Natural killer cell (primary cell): ENCODE results near the gene NFIB. TPM values are rescaled to one million over a fixed set of nuclear protein-coding genes. Genes with fewer than 3 reads are reported as not detected.

Experiments
- ATAC-seq, 3 donors: fragments of 150-1000 bp in 2 of 3; fragments of 200-7000 bp in 1 of 3; cut with Tn5 transposase; 1 replicate in 1 of 3; 2 replicates in 2 of 3; pipeline ENCODE4 v1.10.0; 2021; ENCODE audit warnings: mild to moderate bottlenecking in 2 of 3, moderate library complexity in 2 of 3
- DNase-seq, 2 donors: peaks; one replicate each; pipeline versions ENCODE4 v3.0.0 to v3.0.0-alpha.2; 2013 to 2021; ENCODE audit warnings: mixed read lengths in 1 of 2
- H3K27ac ChIP-seq: one replicate; pipeline ENCODE4 v1.5.1; 2013; ENCODE audit warnings: mild to moderate bottlenecking, low read length
- H3K27me3 ChIP-seq: one replicate; pipeline ENCODE4 v1.6.1; 2013; ENCODE audit warnings: low read length; ENCODE audit not compliant: control insufficient read depth, insufficient read depth
- H3K36me3 ChIP-seq: one replicate; pipeline ENCODE4 v1.6.1; 2013; ENCODE audit warnings: low read length; ENCODE audit not compliant: control insufficient read depth, insufficient read depth
- H3K4me1 ChIP-seq: one replicate; pipeline ENCODE4 v1.6.1; 2013; ENCODE audit warnings: low read length; ENCODE audit not compliant: control insufficient read depth, insufficient read depth
- H3K4me3 ChIP-seq: one replicate; pipeline ENCODE4 v1.5.1; 2013; ENCODE audit warnings: low read length
- H3K9me3 ChIP-seq: one replicate; pipeline ENCODE4 v1.6.1; 2013; ENCODE audit warnings: low read length; ENCODE audit not compliant: control insufficient read depth, insufficient read depth
- H3K27ac Mint-ChIP-seq, 2 donors: one replicate each; pipeline ENCODE4 v1.8.0; 2022; ENCODE audit warnings: mild to moderate bottlenecking in 2 of 2, mixed read lengths in 2 of 2, moderate library complexity in 1 of 2
- H3K27me3 Mint-ChIP-seq, 2 donors: one replicate each; pipeline ENCODE4 v1.8.0; 2022; ENCODE audit warnings: low read depth in 2 of 2, mixed read lengths in 2 of 2
- H3K36me3 Mint-ChIP-seq: one replicate; pipeline ENCODE4 v1.8.0; 2022; ENCODE audit warnings: mixed read lengths
- H3K4me1 Mint-ChIP-seq, 2 donors: one replicate each; pipeline ENCODE4 v1.8.0; 2022; ENCODE audit warnings: mixed read lengths in 2 of 2
- H3K4me3 Mint-ChIP-seq: one replicate; pipeline ENCODE4 v1.8.0; 2022; ENCODE audit warnings: mild to moderate bottlenecking, moderate library complexity, mixed read lengths
- H3K9me3 Mint-ChIP-seq, 2 donors: one replicate each; pipeline ENCODE4 v1.8.0; 2022; ENCODE audit warnings: mixed read lengths in 2 of 2
- WGBS: methylation state at CpG from one replicate; pipeline ENCODE4 v1.1.7; 2013; ENCODE audit warnings: missing lambda C conversion rate; ENCODE audit not compliant: insufficient coverage; 5-methylcytosine and 5-hydroxymethylcytosine counted together
- intact Hi-C: fragments of 100-400 bp; cut with micrococcal nuclease; formaldehyde crosslinking; loops from one replicate; pipeline ENCODE4 v1.14.2; 2022
- total RNA-seq, 4 donors: library from RNA; stranded (reverse); fragments of 120-200 nt in 1 of 4; gene quantifications; one replicate each; pipeline versions ENCODE4 v1.2.3 to v1.2.4, GENCODE V29; 2013 to 2022
- TF ChIP-seq, protein P1 (sequence below): fragments of 200-600 bp; IDR thresholded peaks from one replicate; pipeline ENCODE4 v1.8.0; 2022; ENCODE audit warnings: antibody characterized with exemption

Gene NFIB
- total RNA-seq, 3 donors from 2014 or later (not counting 1 experiment from before 2014, with no cell fraction given), result 0.20 to 0.21 TPM; not detected in 1

DNA sequence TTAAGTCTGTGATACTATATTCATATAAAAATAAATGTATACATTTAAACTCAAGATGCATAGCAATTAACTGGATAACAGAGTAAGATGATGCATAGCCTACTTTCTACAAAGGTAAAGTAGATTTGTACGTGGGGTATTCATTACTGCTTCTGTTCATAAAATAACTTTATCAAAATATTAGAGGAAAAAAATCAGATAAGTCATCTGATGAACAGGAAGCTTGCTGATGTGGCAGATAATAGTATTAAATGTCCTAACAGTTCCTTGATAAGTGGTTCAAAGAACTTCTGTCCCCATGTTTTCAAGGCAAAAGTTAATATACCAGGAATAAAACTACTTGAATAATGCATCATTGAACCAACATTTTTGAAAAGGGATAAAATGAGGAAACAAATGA, 123.7 kb downstream of the NFIB start:
- H3K27me3 Mint-ChIP-seq, result no peaks in the 10 kb centered on the region
- no peak for ATAC-seq
- no peaks in the 10 kb centered on the region for H3K27me3 ChIP-seq
- no CpG with 5 or more reads among the region's 1 CpG for WGBS
- no peak overlapping the region for H3K4me3 Mint-ChIP-seq
- intact Hi-C loops, result no loop called here
- TF ChIP-seq, protein P1, sequence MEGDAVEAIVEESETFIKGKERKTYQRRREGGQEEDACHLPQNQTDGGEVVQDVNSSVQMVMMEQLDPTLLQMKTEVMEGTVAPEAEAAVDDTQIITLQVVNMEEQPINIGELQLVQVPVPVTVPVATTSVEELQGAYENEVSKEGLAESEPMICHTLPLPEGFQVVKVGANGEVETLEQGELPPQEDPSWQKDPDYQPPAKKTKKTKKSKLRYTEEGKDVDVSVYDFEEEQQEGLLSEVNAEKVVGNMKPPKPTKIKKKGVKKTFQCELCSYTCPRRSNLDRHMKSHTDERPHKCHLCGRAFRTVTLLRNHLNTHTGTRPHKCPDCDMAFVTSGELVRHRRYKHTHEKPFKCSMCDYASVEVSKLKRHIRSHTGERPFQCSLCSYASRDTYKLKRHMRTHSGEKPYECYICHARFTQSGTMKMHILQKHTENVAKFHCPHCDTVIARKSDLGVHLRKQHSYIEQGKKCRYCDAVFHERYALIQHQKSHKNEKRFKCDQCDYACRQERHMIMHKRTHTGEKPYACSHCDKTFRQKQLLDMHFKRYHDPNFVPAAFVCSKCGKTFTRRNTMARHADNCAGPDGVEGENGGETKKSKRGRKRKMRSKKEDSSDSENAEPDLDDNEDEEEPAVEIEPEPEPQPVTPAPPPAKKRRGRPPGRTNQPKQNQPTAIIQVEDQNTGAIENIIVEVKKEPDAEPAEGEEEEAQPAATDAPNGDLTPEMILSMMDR, result no peak
- H3K36me3 ChIP-seq, result no peaks in the 10 kb centered on the region
- no peak overlapping the region for H3K27ac Mint-ChIP-seq
- DNase-seq, result no peak
- no peaks in the 10 kb centered on the region for H3K36me3 Mint-ChIP-seq
- H3K9me3 ChIP-seq, result no peaks in the 10 kb centered on the region
- H3K4me3 ChIP-seq, result no peak overlapping the region
- no peaks in the 10 kb centered on the region for H3K4me1 ChIP-seq
- H3K27ac ChIP-seq, result no peak overlapping the region
- no peaks in the 10 kb centered on the region for H3K4me1 Mint-ChIP-seq
- H3K9me3 Mint-ChIP-seq, result peaks cover 2 to 7% of the 10 kb centered on the region in 2 donors

DNA sequence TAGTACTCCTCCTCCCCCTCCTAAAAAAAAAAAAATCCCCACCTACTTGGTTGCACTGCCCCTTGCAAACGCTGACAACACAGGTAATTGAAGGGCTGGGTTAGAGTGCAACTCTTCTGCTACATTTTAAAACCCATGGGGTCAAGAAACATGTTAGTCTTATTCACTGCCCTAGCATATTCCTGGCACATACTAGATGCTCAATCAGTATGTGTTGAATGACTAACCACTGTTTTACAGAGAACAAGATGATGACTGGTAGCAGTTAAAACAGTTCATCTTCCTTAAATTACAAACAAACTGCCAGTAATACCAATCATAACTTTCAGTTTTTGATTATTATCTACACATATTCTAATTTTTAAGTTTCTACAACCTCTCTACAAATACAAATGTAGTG, 124.4 kb downstream of the NFIB start:
- Mint-ChIP-seq H3K27ac (no peak overlapping the region), H3K36me3 (no peaks in the 10 kb centered on the region), H3K4me1 (no peaks in the 10 kb centered on the region), H3K9me3 (peaks cover 2 to 7% of the 10 kb centered on the region in 2 donors), H3K27me3 (no peaks in the 10 kb centered on the region), H3K4me3 (no peak overlapping the region)
- H3K4me1 ChIP-seq, result no peaks in the 10 kb centered on the region
- no peak overlapping the region for H3K4me3 ChIP-seq
- no peaks in the 10 kb centered on the region for H3K27me3 ChIP-seq
- no peak overlapping the region for H3K27ac ChIP-seq
- TF ChIP-seq, protein P1, result no peak
- 43% methylated on average over 1 of the region's 1 CpG for WGBS
- intact Hi-C loops, result no loop called here
- H3K9me3 ChIP-seq, result no peaks in the 10 kb centered on the region
- DNase-seq, result no peak
- ATAC-seq, result no peak
- H3K36me3 ChIP-seq, result no peaks in the 10 kb centered on the region

DNA sequence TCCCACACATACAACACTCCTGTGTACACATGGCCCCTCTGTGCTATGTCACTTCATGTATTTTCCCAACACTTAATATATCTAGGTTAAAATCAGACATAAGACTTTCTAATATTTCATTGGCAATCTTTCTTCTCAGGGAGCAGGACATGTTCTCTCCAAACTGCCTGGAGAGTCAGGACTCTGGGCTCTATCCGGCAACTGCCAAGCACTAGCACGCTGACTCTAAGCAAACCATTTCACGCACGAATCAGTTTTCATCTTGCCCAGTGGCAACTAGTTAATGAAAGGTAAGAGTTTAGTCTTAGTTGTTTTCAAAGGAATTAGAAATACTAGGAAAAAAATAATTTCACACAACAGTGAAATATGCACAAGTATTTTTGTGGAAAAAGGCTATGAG, 124.8 kb downstream of the NFIB start:
- Mint-ChIP-seq H3K27ac (no peak overlapping the region), H3K27me3 (no peaks in the 10 kb centered on the region), H3K36me3 (no peaks in the 10 kb centered on the region), H3K4me1 (no peaks in the 10 kb centered on the region), H3K9me3 (peaks cover 2 to 7% of the 10 kb centered on the region in 2 donors), H3K4me3 (no peak overlapping the region)
- DNase-seq, result no peak
- 89% methylated on average over 3 of the region's 4 CpGs for WGBS
- no peaks in the 10 kb centered on the region for H3K9me3 ChIP-seq
- intact Hi-C loops, result no loop called here
- ATAC-seq, result no peak
- no peaks in the 10 kb centered on the region for H3K27me3 ChIP-seq
- no peaks in the 10 kb centered on the region for H3K36me3 ChIP-seq
- no peak overlapping the region for H3K4me3 ChIP-seq
- no peaks in the 10 kb centered on the region for H3K4me1 ChIP-seq
- H3K27ac ChIP-seq, result no peak overlapping the region
- TF ChIP-seq, protein P1, result no peak

DNA sequence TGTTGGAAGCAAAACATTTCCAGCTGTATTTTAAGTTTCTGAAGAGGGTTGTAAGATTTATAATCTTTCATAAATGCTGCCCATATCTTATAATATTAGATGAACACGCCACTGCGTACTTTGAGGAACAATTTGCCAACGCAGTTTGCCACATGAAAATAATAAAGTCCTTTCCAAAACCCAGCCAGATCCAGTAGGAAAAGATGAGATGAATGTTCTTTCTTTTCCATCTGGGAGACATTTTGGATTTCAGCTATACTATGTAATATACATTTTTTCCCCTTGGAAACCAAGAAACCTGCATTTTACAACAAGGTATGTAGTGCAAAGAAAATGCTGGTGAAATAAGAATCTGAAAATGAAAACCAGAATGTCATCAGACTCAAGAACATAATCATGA, 125.4 kb downstream of the NFIB start:
- ATAC-seq, result no peak
- H3K4me1 ChIP-seq, result no peaks in the 10 kb centered on the region
- TF ChIP-seq, protein P1, result no peak
- H3K36me3 ChIP-seq, result no peaks in the 10 kb centered on the region
- peaks cover 2 to 7% of the 10 kb centered on the region in 2 donors for H3K9me3 Mint-ChIP-seq
- intact Hi-C loops, result no loop called here
- H3K4me3 ChIP-seq, result no peak overlapping the region
- H3K36me3 Mint-ChIP-seq, result no peaks in the 10 kb centered on the region
- H3K27me3 ChIP-seq, result no peaks in the 10 kb centered on the region
- no peaks in the 10 kb centered on the region for H3K9me3 ChIP-seq
- no peaks in the 10 kb centered on the region for H3K27me3 Mint-ChIP-seq
- no CpG with 5 or more reads among the region's 3 CpGs for WGBS
- H3K27ac ChIP-seq, result no peak overlapping the region
- no peak for DNase-seq
- no peak overlapping the region for H3K4me3 Mint-ChIP-seq
- H3K4me1 Mint-ChIP-seq, result no peaks in the 10 kb centered on the region
- no peak overlapping the region for H3K27ac Mint-ChIP-seq
